IMR-90 (cell line): ENCODE results near the gene SNX3. TPM values are rescaled to one million over a fixed set of nuclear protein-coding genes. Genes with fewer than 3 reads are reported as not detected.

Experiments
- ATAC-seq: fragments of 200-7000 bp; cut with Tn5 transposase; 2 replicates; pipeline ENCODE4 v1.9.1; 2020; ENCODE audit warnings: low read depth, mild to moderate bottlenecking, moderate library complexity
- BruUV-seq: library from RNA; stranded (reverse); fragments of 400-500 nt; replicated peaks from 2 replicates; lab custom pipeline; 2021; lab: Mats Ljungman, UMichigan
- CTCF ChIA-PET: fragments of 300-600 bp; formaldehyde crosslinking; extraction: SDS; loops from one replicate; lab custom pipeline; 2021; ENCODE audit warnings: antibody characterized with exemption; lab: Yijun Ruan, JAX
- POLR2A ChIA-PET: fragments of 300-600 bp; sonication (Branson Sonifier 250); formaldehyde crosslinking; loops from one replicate; lab custom pipeline; 2022; ENCODE audit warnings: antibody characterized with exemption; ENCODE audit not compliant: unreplicated experiment; lab: Charles Lee
- DNase-seq: peaks from one replicate; pipeline ENCODE4 v3.0.0; 2013
- H2AFZ ChIP-seq: replicated peaks from 2 replicates; pipeline ENCODE3; 2013; ENCODE audit warnings: low read length, mild to moderate bottlenecking; ENCODE audit not compliant: poor library complexity
- H2AK5ac ChIP-seq: 2 replicates; pipeline ENCODE4 v1.6.1; 2013; ENCODE audit warnings: low read depth, low read length, inconsistent platforms
- H2AK9ac ChIP-seq: replicated peaks from 2 replicates; pipeline ENCODE3; 2013; ENCODE audit warnings: mild to moderate bottlenecking, low read depth, low read length, moderate library complexity; ENCODE audit not compliant: poor library complexity
- H2BK120ac ChIP-seq: 2 replicates; pipeline ENCODE4 v1.6.1; 2013; ENCODE audit warnings: low read depth, low read length, inconsistent platforms
- H2BK15ac ChIP-seq: 3 replicates; pipeline ENCODE4 v1.6.1; 2013; ENCODE audit warnings: low read depth, low read length, inconsistent platforms
- H2BK20ac ChIP-seq: 2 replicates; pipeline ENCODE4 v1.6.1; 2013; ENCODE audit warnings: low read depth, mild to moderate bottlenecking, inconsistent platforms, low read length, moderate library complexity
- H2BK5ac ChIP-seq: 2 replicates; pipeline ENCODE4 v1.6.1; 2013; ENCODE audit warnings: mild to moderate bottlenecking, low read depth, low read length, inconsistent platforms; ENCODE audit not compliant: poor library complexity, severe bottlenecking
- H3K14ac ChIP-seq: replicated peaks from 2 replicates; pipeline ENCODE4 v1.6.1; 2013; ENCODE audit warnings: low read depth, low read length, inconsistent platforms
- H3K18ac ChIP-seq: 2 replicates; pipeline ENCODE4 v1.6.1; 2013; ENCODE audit warnings: low read depth, low read length, control low read depth
- H3K23ac ChIP-seq: 2 replicates; pipeline ENCODE4 v1.6.1; 2013; ENCODE audit warnings: low read depth, low read length, inconsistent platforms
- H3K27ac ChIP-seq: 2 replicates; pipeline ENCODE4 v1.5.1; 2013; ENCODE audit warnings: mild to moderate bottlenecking, control low read depth, low read length; ENCODE audit not compliant: insufficient read depth
- H3K27me3 ChIP-seq: 2 replicates; pipeline ENCODE4 v1.6.1; 2013; ENCODE audit warnings: low read length; ENCODE audit not compliant: control insufficient read depth, insufficient read depth
- H3K36me3 ChIP-seq: 2 replicates; pipeline ENCODE4 v1.6.1; 2013; ENCODE audit warnings: low read length, mixed read lengths; ENCODE audit not compliant: control insufficient read depth, insufficient read depth
- H3K4ac ChIP-seq: 2 replicates; pipeline ENCODE4 v1.6.1; 2013; ENCODE audit warnings: low read depth, low read length, inconsistent platforms
- H3K4me1 ChIP-seq: 2 replicates; pipeline ENCODE4 v1.6.1; 2013; ENCODE audit warnings: low read length, mixed read lengths; ENCODE audit not compliant: control insufficient read depth, insufficient read depth
- H3K4me2 ChIP-seq: 2 replicates; pipeline ENCODE4 v1.6.1; 2013; ENCODE audit warnings: low read depth, mild to moderate bottlenecking, control low read depth, low read length, moderate library complexity
- H3K4me3 ChIP-seq: 2 replicates; pipeline ENCODE4 v1.5.1; 2013; ENCODE audit warnings: low read depth, mild to moderate bottlenecking, control low read depth, low read length, moderate library complexity; ENCODE audit not compliant: insufficient read depth
- H3K56ac ChIP-seq: 2 replicates; pipeline ENCODE4 v1.6.1; 2013; ENCODE audit warnings: low read length, inconsistent platforms; ENCODE audit not compliant: insufficient read depth; ENCODE audit errors: extremely low read depth
- H3K79me1 ChIP-seq, 2 experiments: 2 replicates each; pipeline ENCODE4 v1.6.1; 2013; ENCODE audit warnings: low read length in 2 of 2, inconsistent platforms in 1 of 2, low read depth in 1 of 2
- H3K9ac ChIP-seq: 2 replicates; pipeline ENCODE4 v1.6.1; 2013; ENCODE audit warnings: low read depth, low read length, control low read depth
- H3K9me1 ChIP-seq: 2 replicates; pipeline ENCODE4 v1.6.1; 2013; ENCODE audit warnings: low read length, inconsistent platforms; ENCODE audit not compliant: insufficient read depth
- H3K9me3 ChIP-seq: 2 replicates; pipeline ENCODE4 v1.6.1; 2013; ENCODE audit warnings: low read length; ENCODE audit not compliant: control insufficient read depth, insufficient read depth
- H4K20me1 ChIP-seq: 2 replicates; pipeline ENCODE4 v1.6.1; 2013; ENCODE audit warnings: low read length, inconsistent platforms; ENCODE audit not compliant: insufficient read depth
- H4K5ac ChIP-seq: 2 replicates; pipeline ENCODE4 v1.6.1; 2013; ENCODE audit warnings: mild to moderate bottlenecking, low read depth, low read length, control low read depth
- H4K8ac ChIP-seq, 2 experiments: 2 replicates each; pipeline ENCODE4 v1.6.1; 2013; ENCODE audit warnings: low read depth in 2 of 2, low read length in 2 of 2, control low read depth in 1 of 2, inconsistent platforms in 1 of 2
- H4K91ac ChIP-seq: 2 replicates; pipeline ENCODE4 v1.6.1; 2013; ENCODE audit warnings: low read depth, low read length, inconsistent platforms; ENCODE audit not compliant: insufficient read depth
- BHLHE40 ChIP-seq: fragments of 150-350 bp; IDR thresholded peaks from 2 replicates; pipeline ENCODE4 v1.6.1; 2016; ENCODE audit warnings: mild to moderate bottlenecking, low read depth, low read length
- CEBPB ChIP-seq: IDR thresholded peaks from 2 replicates; pipeline ENCODE4 v1.6.1; 2012; ENCODE audit warnings: low read depth, low read length, improper control_type of control experiment
- CHD1 ChIP-seq: IDR thresholded peaks from 2 replicates; pipeline ENCODE4 v1.6.1; 2012; ENCODE audit warnings: low read depth, low read length, improper control_type of control experiment
- CTCF ChIP-seq: conservative IDR thresholded peaks from 2 replicates; pipeline ENCODE4 v1.5.1; 2012; ENCODE audit warnings: mild to moderate bottlenecking, low read depth, low read length, improper control_type of control experiment
- MAFK ChIP-seq: IDR thresholded peaks from 2 replicates; pipeline ENCODE4 v1.6.1; 2012; ENCODE audit warnings: low read depth, low read length, improper control_type of control experiment
- MAZ ChIP-seq: IDR thresholded peaks from 2 replicates; pipeline ENCODE4 v1.6.1; 2012; ENCODE audit warnings: low read depth, mild to moderate bottlenecking, low read length, improper control_type of control experiment, moderate library complexity, borderline replicate concordance
- NFE2L2 ChIP-seq: fragments of 150-350 bp; IDR thresholded peaks from 2 replicates; pipeline ENCODE4 v1.6.1; 2016; ENCODE audit warnings: low read depth, mild to moderate bottlenecking, low read length
- RAD21 ChIP-seq: IDR thresholded peaks from 2 replicates; pipeline ENCODE4 v1.6.1; 2012; ENCODE audit warnings: low read length, improper control_type of control experiment
- RCOR1 ChIP-seq: IDR thresholded peaks from 2 replicates; pipeline ENCODE4 v1.6.1; 2012; ENCODE audit warnings: mild to moderate bottlenecking, low read length, improper control_type of control experiment; ENCODE audit not compliant: insufficient replicate concordance
- USF2 ChIP-seq: fragments of 150-350 bp; IDR thresholded peaks from 2 replicates; pipeline ENCODE4 v1.6.1; 2017; ENCODE audit warnings: mild to moderate bottlenecking, antibody characterized with exemption, low read length, low read depth
- WGBS, 2 experiments: methylation state at CpG; one replicate each; pipeline versions ENCODE4 v1.1.5 to v1.1.7; 2013; ENCODE audit warnings: missing lambda C conversion rate in 2 of 2; ENCODE audit not compliant: insufficient read length in 1 of 2; ENCODE audit errors: extremely low coverage in 2 of 2; 5-methylcytosine and 5-hydroxymethylcytosine counted together
- dilution Hi-C: fragments of 300-500 bp; cut with HindIII; formaldehyde crosslinking; loops from one replicate; pipeline ENCODE4 v1.14.3; 2018; ENCODE audit warnings: low sequenced_read_pairs; ENCODE audit not compliant: unreplicated experiment
- in situ Hi-C: fragments of 300-500 bp; cut with MboI; formaldehyde crosslinking; loops from 3 replicates; pipeline ENCODE4 v1.14.3; 2019; ENCODE audit warnings: low sequenced_read_pairs, inconsistent platforms, mixed read lengths
- intact Hi-C: fragments of 100-400 bp; cut with micrococcal nuclease; formaldehyde crosslinking; loops from 2 replicates; pipeline ENCODE4 v1.10.0; 2022
- polyA plus RNA-seq, 3 experiments: library from polyadenylated mRNA; depleted of rRNA; stranded (reverse); fragments of >200 nt; gene quantifications; 2 replicates each; pipeline ENCODE4 v1.2.3, GENCODE V29; 2012; ENCODE audit warnings: low replicate concordance in 1 of 3
- total RNA-seq: library from RNA; depleted of rRNA; stranded (reverse); fragments of >200 nt; gene quantifications from 2 replicates; pipeline ENCODE4 v1.2.3, GENCODE V29; 2012

SNX3 gene
- total and polyA plus RNA-seq, 2 of the 4 experiments (the other 2 are of a cell fraction): 105 to 159 TPM

GRCh38 chr6:108179741-108180140, 81.1 kb downstream of the SNX3 start:
- Histone ChIP-seq H3K9me3 (peaks cover 9% of the 10 kb centered on the region), H3K14ac (no peak overlapping the region), H4K20me1 (no peaks in the 10 kb centered on the region), H4K91ac (no peak overlapping the region), H2AK9ac (no peak overlapping the region), H2AFZ (no peak overlapping the region), H3K79me1 (no peaks in the 10 kb centered on the region), H2BK20ac (no peak overlapping the region), H3K18ac (no peak overlapping the region), H3K9ac (no peak overlapping the region), H3K4me3 (no peak overlapping the region), H3K36me3 (no peaks in the 10 kb centered on the region), H3K4ac (no peak overlapping the region), H3K27me3 (peaks cover 49% of the 10 kb centered on the region), H4K8ac (no peak overlapping the region), H2AK5ac (no peak overlapping the region), H4K5ac (no peak overlapping the region), H3K56ac (no peak overlapping the region), H3K27ac (no peak overlapping the region), H3K4me1 (no peaks in the 10 kb centered on the region), H3K23ac (no peak overlapping the region), H3K4me2 (no peak overlapping the region), H3K9me1 (no peaks in the 10 kb centered on the region), H2BK120ac (no peak overlapping the region), H2BK15ac (no peak overlapping the region), H2BK5ac (no peak overlapping the region)
- intact Hi-C loops (no loop called here), in situ Hi-C loops (no loop called here), dilution Hi-C loops (no loop called here)
- DNase-seq: no peak
- TF ChIP-seq NFE2L2 (no peak), MAZ (no peak), RCOR1 (no peak), CHD1 (no peak), USF2 (no peak), CEBPB (no peak), CTCF (no peak), BHLHE40 (no peak), RAD21 (no peak), MAFK (no peak)
- ChIA-PET CTCF (no interaction called here), POLR2A (no interaction called here)
- no CpG with 5 or more reads among the region's 4 CpGs for WGBS, 2 experiments
- BruUV-seq: no TSS peak
- ATAC-seq: no peak
